ENCODE results near the gene RTN4R. TPM values are rescaled to one million over a fixed set of nuclear protein-coding genes. Genes with fewer than 3 reads are reported as not detected.

Gene RTN4R
- total RNA-seq, 1 donor from 2014 or later, result 5.5 TPM

GRCh38 chr22:20196094-20196842, 71.8 kb downstream of the RTN4R start:
- TF ChIP-seq CTCF (IDR thresholded peaks at IDR 0.05), result no peak
- H3K4me1 Mint-ChIP-seq (ENCODE audit: low read depth), result no peaks in the 10 kb centered on the region
- H3K9me3 Mint-ChIP-seq (ENCODE audit: low read depth), result no peaks in the 10 kb centered on the region
- H3K27ac Mint-ChIP-seq (ENCODE audit: unreplicated experiment), result no peak overlapping the region
- no peak for DNase-seq (ENCODE audit: low spot score)
- H3K36me3 Mint-ChIP-seq (ENCODE audit: low read depth), result no peaks in the 10 kb centered on the region
- H3K4me3 Mint-ChIP-seq (ENCODE audit: unreplicated experiment), result no peak overlapping the region
- H3K27me3 Mint-ChIP-seq (ENCODE audit: low read depth), result peaks cover 3% of the 10 kb centered on the region

GRCh38 chr22:20194681-20195593, 73.2 kb downstream of the RTN4R start:
- no peak for DNase-seq (ENCODE audit: low spot score)
- Mint-ChIP-seq H3K36me3 (ENCODE audit: low read depth) (no peaks in the 10 kb centered on the region), H3K27me3 (ENCODE audit: low read depth) (peaks cover 3% of the 10 kb centered on the region), H3K4me3 (ENCODE audit: unreplicated experiment) (no peak overlapping the region), H3K4me1 (ENCODE audit: low read depth) (no peaks in the 10 kb centered on the region), H3K9me3 (ENCODE audit: low read depth) (no peaks in the 10 kb centered on the region), H3K27ac (ENCODE audit: unreplicated experiment) (no peak overlapping the region)
- no peak for TF ChIP-seq CTCF (IDR thresholded peaks at IDR 0.05)

GRCh38 chr22:20193761-20194494, 74.2 kb downstream of the RTN4R start:
- Mint-ChIP-seq H3K9me3 (ENCODE audit: low read depth) (no peaks in the 10 kb centered on the region), H3K36me3 (ENCODE audit: low read depth) (no peaks in the 10 kb centered on the region), H3K27me3 (ENCODE audit: low read depth) (peaks cover 3% of the 10 kb centered on the region), H3K27ac (ENCODE audit: unreplicated experiment) (no peak overlapping the region), H3K4me3 (ENCODE audit: unreplicated experiment) (no peak overlapping the region), H3K4me1 (ENCODE audit: low read depth) (no peaks in the 10 kb centered on the region)
- no peak for TF ChIP-seq CTCF (IDR thresholded peaks at IDR 0.05)
- DNase-seq (ENCODE audit: low spot score), result no peak

GRCh38 chr22:20192972-20193760, 75.0 kb downstream of the RTN4R start:
- Mint-ChIP-seq H3K27ac (ENCODE audit: unreplicated experiment) (no peak overlapping the region), H3K9me3 (ENCODE audit: low read depth) (no peaks in the 10 kb centered on the region)

More at GRCh38 chr22:20192972-20193760, 75.0 kb downstream of the RTN4R start:
- no peak for TF ChIP-seq CTCF (IDR thresholded peaks at IDR 0.05)
- Mint-ChIP-seq H3K27me3 (ENCODE audit: low read depth) (peaks cover 3% of the 10 kb centered on the region), H3K4me3 (ENCODE audit: unreplicated experiment) (no peak overlapping the region), H3K36me3 (ENCODE audit: low read depth) (no peaks in the 10 kb centered on the region), H3K4me1 (ENCODE audit: low read depth) (no peaks in the 10 kb centered on the region)
- DNase-seq (ENCODE audit: low spot score), result no peak

Measured in chondrocyte (in vitro differentiated cells).